Prostate gland (tissue), 2 donors: ENCODE measurements around the gene PDF. TPM values are rescaled to one million over a fixed set of nuclear protein-coding genes. Genes with fewer than 3 reads are reported as not detected.
"Not testable (repeated sequence)": the region's sequence is repeated elsewhere in the genome, so short reads cannot be mapped to it uniquely, and the experiment has no call there.

Source experiments
- DNase-seq: peaks from one replicate; pipeline ENCODE4 v3.0.0-alpha.2; 2019; ENCODE audit warnings: low spot score
- H3K27ac ChIP-seq, 2 donors: fragments of 200-600 bp; sonication (generic); 2 replicates each; pipeline ENCODE4 v1.5.1; 2017 to 2019
- H3K27me3 ChIP-seq: fragments of 200-600 bp; sonication (generic); replicated peaks from 2 replicates; pipeline ENCODE4 v1.5.1; 2019; ENCODE audit not compliant: insufficient read depth
- H3K36me3 ChIP-seq, 2 donors: fragments of 200-600 bp; sonication (generic); 1 replicate in 1 of 2; 2 replicates in 1 of 2; pipeline versions ENCODE4 v1.5.1 to v1.8.1; 2017 to 2019
- H3K4me1 ChIP-seq: fragments of 200-600 bp; sonication (generic); replicated peaks from 2 replicates; pipeline ENCODE4 v1.5.1; 2019
- H3K4me3 ChIP-seq, 2 donors: fragments of 200-600 bp; sonication (generic); 2 replicates each; pipeline ENCODE4 v1.5.1; 2017 to 2019
- H3K9me3 ChIP-seq: fragments of 200-600 bp; sonication (generic); 2 replicates; pipeline ENCODE4 v1.5.1; 2017
- POLR2A ChIP-seq: fragments of 450-650 bp; IDR thresholded peaks from one replicate; pipeline ENCODE4 v1.6.1; 2016; ENCODE audit warnings: antibody characterized with exemption, mild to moderate bottlenecking
- POLR2AphosphoS5 ChIP-seq: sonication (generic); formaldehyde crosslinking; IDR thresholded peaks from one replicate; pipeline ENCODE4 v1.6.1; 2017; ENCODE audit warnings: antibody characterized with exemption
- WGBS: methylation state at CpG from one replicate; pipeline ENCODE4 v1.1.5; 2018; 5-methylcytosine and 5-hydroxymethylcytosine counted together
- intact Hi-C: fragments of 100-400 bp; cut with DNase I; formaldehyde crosslinking; loops from one replicate; pipeline ENCODE4 v1.14.2; 2022
- total RNA-seq, 2 donors: library from RNA; depleted of rRNA; stranded (reverse); fragments of >200 nt; gene quantifications; one replicate each; pipeline ENCODE4 v1.1.0, GENCODE V29; 2016
- TF ChIP-seq, protein P1 (sequence below), 4 experiments: fragments of 200-600 bp in 2 of 4; fragments of 450-650 bp in 2 of 4; sonication (generic) in 2 of 4; IDR thresholded peaks; 1 replicate in 3 of 4; 2 replicates in 1 of 4; pipeline ENCODE4 v1.5.1; 2016 to 2019; ENCODE audit warnings: antibody characterized with exemption in 4 of 4, mild to moderate bottlenecking in 2 of 4, moderate library complexity in 2 of 4

Gene PDF
- total RNA-seq, 2 donors from 2014 or later = 40.7 to 42.9 TPM

- no peaks in the 10 kb centered on the region for H3K9me3 ChIP-seq
- TF ChIP-seq POLR2A = no peak
- TF ChIP-seq, protein P1, sequence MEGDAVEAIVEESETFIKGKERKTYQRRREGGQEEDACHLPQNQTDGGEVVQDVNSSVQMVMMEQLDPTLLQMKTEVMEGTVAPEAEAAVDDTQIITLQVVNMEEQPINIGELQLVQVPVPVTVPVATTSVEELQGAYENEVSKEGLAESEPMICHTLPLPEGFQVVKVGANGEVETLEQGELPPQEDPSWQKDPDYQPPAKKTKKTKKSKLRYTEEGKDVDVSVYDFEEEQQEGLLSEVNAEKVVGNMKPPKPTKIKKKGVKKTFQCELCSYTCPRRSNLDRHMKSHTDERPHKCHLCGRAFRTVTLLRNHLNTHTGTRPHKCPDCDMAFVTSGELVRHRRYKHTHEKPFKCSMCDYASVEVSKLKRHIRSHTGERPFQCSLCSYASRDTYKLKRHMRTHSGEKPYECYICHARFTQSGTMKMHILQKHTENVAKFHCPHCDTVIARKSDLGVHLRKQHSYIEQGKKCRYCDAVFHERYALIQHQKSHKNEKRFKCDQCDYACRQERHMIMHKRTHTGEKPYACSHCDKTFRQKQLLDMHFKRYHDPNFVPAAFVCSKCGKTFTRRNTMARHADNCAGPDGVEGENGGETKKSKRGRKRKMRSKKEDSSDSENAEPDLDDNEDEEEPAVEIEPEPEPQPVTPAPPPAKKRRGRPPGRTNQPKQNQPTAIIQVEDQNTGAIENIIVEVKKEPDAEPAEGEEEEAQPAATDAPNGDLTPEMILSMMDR (IDR thresholded peaks at IDR 0.05) = no peak
- no peak for TF ChIP-seq POLR2AphosphoS5
- 96% methylated on average over 4 of the region's 4 CpGs for WGBS
- H3K4me1 ChIP-seq = no peaks in the 10 kb centered on the region
- intact Hi-C loops = no loop called here
- no peak overlapping the region for H3K4me3 ChIP-seq
- H3K27ac ChIP-seq = no peak overlapping the region
- no peaks in the 10 kb centered on the region for H3K36me3 ChIP-seq
- H3K27me3 ChIP-seq = no peaks in the 10 kb centered on the region
- DNase-seq = no peak
These were observed 28.5 kb downstream of the PDF start for GRCh38 chr16:69301861-69302260.

DNA sequence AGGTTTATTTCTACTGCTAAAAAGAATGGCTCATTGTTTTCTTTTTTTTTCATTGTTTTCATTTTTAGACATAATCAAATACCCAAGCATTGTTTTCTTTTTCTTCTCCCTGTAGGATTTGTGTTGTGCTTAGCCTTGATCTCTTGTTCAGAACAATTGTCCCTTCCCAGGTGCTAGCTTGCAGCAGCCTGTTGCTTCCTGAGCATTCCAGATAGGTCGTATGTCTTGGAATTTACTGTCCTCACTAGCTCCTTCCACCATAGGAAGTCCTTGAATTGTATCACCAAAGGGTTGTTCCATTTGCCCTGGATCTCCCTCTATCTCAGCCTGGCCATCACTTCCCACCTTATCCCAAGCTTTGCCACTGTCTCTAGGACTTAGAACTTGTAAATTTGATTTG lies 29.2 kb downstream of the PDF start:
- Histone ChIP-seq H3K27me3 (no peaks in the 10 kb centered on the region), H3K9me3 (no peaks in the 10 kb centered on the region), H3K4me1 (no peaks in the 10 kb centered on the region), H3K27ac (no peak overlapping the region), H3K4me3 (no peak overlapping the region), H3K36me3 (no peaks in the 10 kb centered on the region)
- WGBS = 58% methylated on average over 1 of the region's 1 CpG
- no peak for DNase-seq
- TF ChIP-seq, protein P1 (IDR thresholded peaks at IDR 0.05) = no peak
- TF ChIP-seq POLR2AphosphoS5 (no peak), POLR2A (no peak)
- intact Hi-C loops = no loop called here

DNA sequence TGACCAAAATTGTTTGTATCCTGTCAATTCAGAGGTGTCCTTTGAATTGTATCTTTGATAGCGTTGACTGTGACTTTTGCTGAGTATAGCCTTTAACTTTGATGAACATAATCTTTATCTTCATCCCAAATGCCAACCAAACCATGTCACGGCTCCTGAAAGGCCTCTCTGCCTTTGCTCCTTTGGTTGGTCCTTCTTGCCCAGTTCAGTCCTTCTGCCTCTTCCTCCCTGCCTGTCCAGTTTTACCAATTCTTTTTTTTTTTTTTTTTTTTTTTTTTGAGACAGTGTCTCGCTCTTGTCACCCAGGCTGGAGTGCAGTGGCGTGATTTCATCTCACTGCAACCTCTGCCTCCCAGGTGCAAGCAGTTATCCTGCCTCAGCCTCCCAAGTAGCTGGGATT lies 32.1 kb downstream of the PDF start:
- no peak overlapping the region for H3K4me3 ChIP-seq
- H3K4me1 ChIP-seq = no peaks in the 10 kb centered on the region
- no peak for DNase-seq
- H3K9me3 ChIP-seq = no peaks in the 10 kb centered on the region
- intact Hi-C loops = no loop called here
- no peaks in the 10 kb centered on the region for H3K36me3 ChIP-seq
- no peaks in the 10 kb centered on the region for H3K27me3 ChIP-seq
- H3K27ac ChIP-seq = no peak overlapping the region
- 97% methylated on average over 4 of the region's 4 CpGs for WGBS
- no peak for TF ChIP-seq POLR2AphosphoS5
- TF ChIP-seq, protein P1 (IDR thresholded peaks at IDR 0.05) = no peak
- TF ChIP-seq POLR2A = no peak

DNA sequence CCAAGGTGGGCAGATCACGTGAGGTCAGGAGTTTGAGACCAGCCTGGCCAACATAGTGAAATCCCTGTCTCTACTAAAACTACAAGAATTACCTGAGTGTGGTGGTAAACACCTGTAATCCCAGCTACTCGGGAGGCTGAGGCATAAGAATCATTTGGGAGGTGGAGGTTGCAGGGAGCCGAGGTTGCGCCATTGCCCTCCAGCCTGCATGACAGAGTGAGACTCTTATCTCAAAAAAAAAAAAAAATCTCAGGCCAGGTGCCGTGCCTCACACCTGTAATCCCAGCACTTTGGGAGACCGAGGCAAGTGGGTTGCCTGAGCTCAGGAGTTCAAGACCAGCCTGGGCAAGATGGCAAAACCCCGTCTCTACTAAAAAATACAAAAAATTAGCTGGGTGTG lies 33.6 kb downstream of the PDF start:
- H3K36me3 ChIP-seq, H3K27ac ChIP-seq, intact Hi-C loops, DNase-seq, H3K4me1 ChIP-seq, H3K9me3 ChIP-seq, H3K27me3 ChIP-seq, H3K4me3 ChIP-seq: not testable (repeated sequence)
- WGBS = over 99% methylated on average over 7 of the region's 7 CpGs

- intact Hi-C loops = no loop called here
- no peak overlapping the region for H3K4me3 ChIP-seq
- no peak overlapping the region for H3K27ac ChIP-seq
- no peaks in the 10 kb centered on the region for H3K36me3 ChIP-seq
- WGBS = 78% methylated on average over 1 of the region's 1 CpG
- TF ChIP-seq, protein P1 (IDR thresholded peaks at IDR 0.05) = no peak
- TF ChIP-seq POLR2AphosphoS5 (no peak), POLR2A (no peak)
- DNase-seq = no peak
- no peaks in the 10 kb centered on the region for H3K9me3 ChIP-seq
- no peaks in the 10 kb centered on the region for H3K4me1 ChIP-seq
- H3K27me3 ChIP-seq = no peaks in the 10 kb centered on the region
These were observed 36.3 kb downstream of the PDF start for GRCh38 chr16:69294051-69294450.
